ENCODE measurements around the gene COX18.

The COX18 gene

DNA sequence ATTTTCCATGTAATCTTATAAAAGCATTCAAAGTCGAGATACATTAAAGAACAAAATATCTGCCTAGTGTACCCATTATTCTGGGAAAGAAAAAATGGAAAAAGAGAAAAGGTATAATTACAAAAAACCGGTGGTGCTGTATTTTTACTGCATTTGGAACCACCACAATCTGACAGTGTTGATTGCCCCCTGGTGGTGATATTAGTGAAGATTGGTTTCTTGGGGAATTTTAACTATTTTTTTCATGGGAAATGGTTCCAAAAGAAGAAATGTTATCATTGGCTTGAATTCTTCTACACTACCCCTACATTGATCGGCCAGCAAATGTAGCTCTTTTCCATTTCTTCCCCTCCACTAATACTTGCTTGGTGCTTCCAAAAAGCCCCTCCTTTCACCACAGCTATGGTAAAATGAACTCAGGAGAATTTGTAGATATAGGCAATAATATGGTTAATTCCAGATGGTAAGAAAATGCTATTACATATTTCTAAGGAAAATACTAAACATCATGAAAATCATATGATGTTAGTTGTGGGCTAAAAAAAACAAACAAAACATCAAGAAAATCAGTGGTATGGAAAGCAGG is 50.0 kb downstream of the COX18 start:
- Mint-ChIP-seq H3K27me3 (peaks cover 7% of the 10 kb centered on the region), H3K4me3 (no peak overlapping the region), H3K36me3 (ENCODE audit: low read depth) (no peaks in the 10 kb centered on the region), H3K27ac (no peak overlapping the region), H3K4me1 (ENCODE audit: low read depth) (no peaks in the 10 kb centered on the region), H3K9me3 (no peaks in the 10 kb centered on the region)
- DNase-seq = no peak

DNA sequence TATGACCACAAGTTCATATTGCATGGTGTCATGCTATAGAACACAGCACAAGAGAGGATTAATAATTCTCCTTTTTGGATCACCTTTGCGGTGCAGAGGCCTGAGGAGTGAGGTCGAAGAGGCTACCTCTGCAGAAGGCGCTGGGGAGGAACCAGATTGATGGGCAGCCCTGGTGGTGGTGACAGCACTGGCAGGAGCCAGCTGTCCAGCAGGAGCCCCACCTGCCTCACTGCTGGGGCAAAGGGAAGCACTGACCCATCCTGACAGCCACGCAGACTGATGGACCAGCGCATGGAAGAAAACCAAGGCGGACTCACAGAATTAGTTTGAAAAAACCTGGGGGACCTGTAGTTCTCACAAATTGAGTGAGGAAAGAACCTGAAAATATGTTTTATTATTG is 50.9 kb downstream of the COX18 start:
- peaks cover 7% of the 10 kb centered on the region for H3K27me3 Mint-ChIP-seq
- no peaks in the 10 kb centered on the region for H3K4me1 Mint-ChIP-seq (ENCODE audit: low read depth)
- no peak overlapping the region for H3K4me3 Mint-ChIP-seq
- H3K9me3 Mint-ChIP-seq = no peaks in the 10 kb centered on the region
- DNase-seq = no peak
- H3K27ac Mint-ChIP-seq = no peak overlapping the region
- no peaks in the 10 kb centered on the region for H3K36me3 Mint-ChIP-seq (ENCODE audit: low read depth)

- Mint-ChIP-seq H3K4me1 (ENCODE audit: low read depth) (no peaks in the 10 kb centered on the region), H3K36me3 (ENCODE audit: low read depth) (no peaks in the 10 kb centered on the region), H3K9me3 (peaks cover 14% of the 10 kb centered on the region), H3K4me3 (no peak overlapping the region), H3K27me3 (peaks cover 22% of the 10 kb centered on the region), H3K27ac (no peak overlapping the region)
- DNase-seq = no peak
Observed at GRCh38 chr4:73013310-73013709, 56.2 kb downstream of the COX18 start.

DNA sequence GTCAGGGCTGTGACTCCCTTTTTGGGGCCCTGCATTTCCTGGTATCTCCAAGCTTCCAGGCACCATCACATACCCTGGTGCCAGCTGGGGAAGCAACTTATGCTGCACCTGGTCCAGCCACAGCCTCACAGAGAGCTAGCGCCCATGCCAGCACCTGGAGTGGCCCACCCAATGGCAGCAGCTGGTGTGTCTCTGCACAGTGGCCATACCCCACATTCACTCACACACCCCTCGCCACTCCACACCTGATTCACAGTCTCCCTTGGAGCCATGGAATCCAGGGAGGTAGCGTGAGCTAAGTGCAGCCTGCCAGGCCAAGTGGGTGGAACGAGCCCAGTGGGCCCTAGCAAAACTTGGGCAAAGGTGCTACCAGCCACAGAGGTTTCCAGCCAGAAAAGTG is 56.8 kb downstream of the COX18 start:
- DNase-seq = no peak
- Mint-ChIP-seq H3K27me3 (peaks cover 24% of the 10 kb centered on the region), H3K4me3 (no peak overlapping the region), H3K4me1 (ENCODE audit: low read depth) (no peaks in the 10 kb centered on the region), H3K9me3 (peaks cover 14% of the 10 kb centered on the region), H3K36me3 (ENCODE audit: low read depth) (no peaks in the 10 kb centered on the region), H3K27ac (no peak overlapping the region)

GRCh38 chr4:73011629-73011985 is 57.9 kb downstream of the COX18 start:
- DNase-seq = no peak
- Mint-ChIP-seq H3K27me3 (peaks cover 26% of the 10 kb centered on the region), H3K27ac (no peak overlapping the region), H3K36me3 (ENCODE audit: low read depth) (no peaks in the 10 kb centered on the region), H3K4me1 (ENCODE audit: low read depth) (no peaks in the 10 kb centered on the region), H3K4me3 (no peak overlapping the region), H3K9me3 (peaks cover 14% of the 10 kb centered on the region)

GRCh38 chr4:73010789-73011628 is 58.5 kb downstream of the COX18 start:
- no peaks in the 10 kb centered on the region for H3K36me3 Mint-ChIP-seq (ENCODE audit: low read depth)
- H3K27ac Mint-ChIP-seq = no peak overlapping the region
- H3K9me3 Mint-ChIP-seq = peaks cover 14% of the 10 kb centered on the region
- DNase-seq = no peak
- H3K4me1 Mint-ChIP-seq (ENCODE audit: low read depth) = no peaks in the 10 kb centered on the region
- no peak overlapping the region for H3K4me3 Mint-ChIP-seq
- H3K27me3 Mint-ChIP-seq = peaks cover 26% of the 10 kb centered on the region

DNA sequence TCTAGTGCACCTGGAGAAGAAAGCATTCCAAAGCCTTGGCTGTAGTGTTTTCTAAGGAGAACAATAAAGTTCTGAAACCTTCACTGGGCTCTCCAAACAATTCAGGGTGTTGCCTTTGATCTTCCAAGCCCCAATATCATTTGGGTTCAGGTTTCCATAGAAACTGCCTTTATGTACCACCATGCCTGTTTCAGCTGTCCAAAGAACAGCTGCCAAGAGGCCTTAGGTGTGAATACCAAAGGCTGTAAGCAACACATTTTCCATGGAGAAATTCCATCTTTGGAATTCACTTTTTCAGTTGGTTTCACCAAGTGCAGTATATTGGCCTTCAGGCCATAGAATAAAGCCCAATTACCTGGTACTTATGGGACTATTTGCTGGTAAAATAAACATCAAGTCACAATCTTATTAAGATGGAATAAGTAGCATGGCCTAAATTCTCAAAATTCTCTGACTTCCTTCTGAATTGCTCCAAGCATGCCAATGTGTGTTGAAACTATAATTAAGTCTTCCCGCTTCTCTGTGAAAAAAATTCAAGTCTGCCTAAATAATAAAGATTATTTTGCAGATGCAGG is 61.9 kb downstream of the COX18 start:
- no peak overlapping the region for H3K27ac Mint-ChIP-seq
- H3K27me3 Mint-ChIP-seq = peaks cover 48% of the 10 kb centered on the region
- H3K9me3 Mint-ChIP-seq = peaks cover 14% of the 10 kb centered on the region
- H3K4me3 Mint-ChIP-seq = no peak overlapping the region
- no peak for DNase-seq
- no peaks in the 10 kb centered on the region for H3K36me3 Mint-ChIP-seq (ENCODE audit: low read depth)
- H3K4me1 Mint-ChIP-seq (ENCODE audit: low read depth) = no peaks in the 10 kb centered on the region

GRCh38 chr4:73006286-73006990 is 63.1 kb downstream of the COX18 start:
- H3K9me3 Mint-ChIP-seq = peaks cover 12% of the 10 kb centered on the region
- no peak overlapping the region for H3K4me3 Mint-ChIP-seq
- H3K27ac Mint-ChIP-seq = no peak overlapping the region
- no peaks in the 10 kb centered on the region for H3K4me1 Mint-ChIP-seq (ENCODE audit: low read depth)
- no peaks in the 10 kb centered on the region for H3K36me3 Mint-ChIP-seq (ENCODE audit: low read depth)
- DNase-seq = no peak
- peaks cover 50% of the 10 kb centered on the region for H3K27me3 Mint-ChIP-seq

DNA sequence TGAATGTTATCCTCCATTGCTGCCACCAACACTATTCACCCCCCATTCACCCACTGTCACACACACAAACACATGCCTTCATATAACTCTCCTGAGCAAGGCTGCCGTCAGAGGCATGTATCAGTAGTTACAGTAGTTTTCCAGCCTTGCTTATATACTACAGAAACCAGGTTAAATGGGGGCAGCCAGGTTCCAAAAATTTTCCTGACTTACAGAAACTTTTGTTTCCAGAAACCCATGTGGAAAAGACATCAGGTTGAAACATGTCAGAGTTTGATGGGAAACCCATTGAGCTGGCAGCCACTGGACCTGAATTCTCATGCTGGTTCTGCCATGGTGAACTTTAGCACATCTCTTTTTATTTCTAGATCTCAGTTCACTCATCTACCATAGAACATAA is 64.0 kb downstream of the COX18 start:
- no peak overlapping the region for H3K4me3 Mint-ChIP-seq
- peaks cover 12% of the 10 kb centered on the region for H3K9me3 Mint-ChIP-seq
- H3K4me1 Mint-ChIP-seq (ENCODE audit: low read depth) = no peaks in the 10 kb centered on the region
- no peak for DNase-seq
- peaks cover 54% of the 10 kb centered on the region for H3K27me3 Mint-ChIP-seq
- H3K27ac Mint-ChIP-seq = no peak overlapping the region
- H3K36me3 Mint-ChIP-seq (ENCODE audit: low read depth) = no peaks in the 10 kb centered on the region

Data from activated T-cell treated with anti-CD3 and anti-CD28 coated beads, Interleukin-2, amount 50 U/mL, for 24 hours (primary cell).